ENCODE results near the gene LCN15.
A peak's percentile ranks its signal among the peaks of the same experiment; 100 is the strongest.
"Not testable (repeated sequence)": the region's sequence is repeated elsewhere in the genome, so short reads cannot be mapped to it uniquely, and the experiment has no call there.

LCN15 gene, protein sequence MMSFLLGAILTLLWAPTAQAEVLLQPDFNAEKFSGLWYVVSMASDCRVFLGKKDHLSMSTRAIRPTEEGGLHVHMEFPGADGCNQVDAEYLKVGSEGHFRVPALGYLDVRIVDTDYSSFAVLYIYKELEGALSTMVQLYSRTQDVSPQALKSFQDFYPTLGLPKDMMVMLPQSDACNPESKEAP
- 0 reads per million in 2 experiments for total RNA-seq

GRCh38 chr9:136764301-136764891 is at the start of gene LCN15:
TSS of gene LCN15 (minus strand) at chr9:136764518. CDS start at chr9:136764488, 30 bp downstream.
- no peak for DNase-seq (ENCODE audit: low read depth)

GRCh38 chr9:136808806-136809158 is 44.5 kb upstream of the LCN15 start:
- DNase-seq (ENCODE audit: low read depth) = no peak

- peak; percentile 34 for DNase-seq (ENCODE audit: low read depth)
These were observed 43.9 kb upstream of the LCN15 start for GRCh38 chr9:136808075-136808805.

DNA sequence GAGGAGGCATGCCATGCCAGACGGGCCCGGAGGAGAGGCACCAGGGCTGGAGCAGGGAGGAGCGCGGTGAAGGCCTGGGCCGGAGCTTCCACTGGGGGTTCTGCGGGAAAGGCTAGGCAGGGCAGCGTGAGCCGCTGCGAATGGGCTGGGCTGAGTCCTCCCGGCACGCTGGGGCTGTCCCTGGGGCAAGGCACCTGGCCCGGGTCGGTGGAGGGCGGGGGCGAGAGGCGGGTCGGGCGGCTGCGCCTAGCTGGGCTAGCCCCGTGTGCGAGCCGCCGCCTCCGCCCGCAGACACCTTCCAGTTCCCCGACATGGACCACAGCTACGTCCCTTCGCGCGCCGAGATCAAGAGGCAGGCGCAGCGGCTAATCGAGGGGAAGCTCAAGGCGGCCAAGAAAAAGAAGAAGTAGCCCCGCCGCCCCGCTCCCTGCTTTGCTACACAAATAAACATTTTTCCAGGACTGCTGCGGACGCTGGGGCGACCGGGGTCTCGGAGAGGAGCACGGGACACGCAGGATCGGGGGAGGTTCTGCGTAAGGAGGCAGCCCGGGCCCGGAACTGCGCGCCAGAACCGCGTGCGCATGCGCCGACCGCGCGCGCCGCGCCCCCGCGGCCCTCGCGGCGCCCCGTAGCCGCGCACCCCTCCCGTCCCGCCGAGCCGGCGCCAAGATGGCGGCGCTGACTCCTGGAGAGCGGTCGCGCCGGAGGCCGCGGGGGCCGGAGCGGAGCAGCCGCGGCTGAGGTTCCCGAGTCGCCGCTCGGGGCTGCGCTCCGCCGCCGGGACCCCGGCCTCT is 43.2 kb upstream of the LCN15 start, which contains the start of gene RABL6:
Gene RABL6 (plus strand): TSS at position 668 of the 794 bp plus-strand sequence. CDS start 249 bp downstream, outside the sequence.
- DNase-seq (ENCODE audit: low read depth) = peak; percentile 72

- no peak for DNase-seq (ENCODE audit: low read depth)
These were observed 42.4 kb upstream of the LCN15 start for GRCh38 chr9:136806631-136807201.

- DNase-seq (ENCODE audit: low read depth) = no peak
These were observed 41.7 kb upstream of the LCN15 start for GRCh38 chr9:136806067-136806466.

DNA sequence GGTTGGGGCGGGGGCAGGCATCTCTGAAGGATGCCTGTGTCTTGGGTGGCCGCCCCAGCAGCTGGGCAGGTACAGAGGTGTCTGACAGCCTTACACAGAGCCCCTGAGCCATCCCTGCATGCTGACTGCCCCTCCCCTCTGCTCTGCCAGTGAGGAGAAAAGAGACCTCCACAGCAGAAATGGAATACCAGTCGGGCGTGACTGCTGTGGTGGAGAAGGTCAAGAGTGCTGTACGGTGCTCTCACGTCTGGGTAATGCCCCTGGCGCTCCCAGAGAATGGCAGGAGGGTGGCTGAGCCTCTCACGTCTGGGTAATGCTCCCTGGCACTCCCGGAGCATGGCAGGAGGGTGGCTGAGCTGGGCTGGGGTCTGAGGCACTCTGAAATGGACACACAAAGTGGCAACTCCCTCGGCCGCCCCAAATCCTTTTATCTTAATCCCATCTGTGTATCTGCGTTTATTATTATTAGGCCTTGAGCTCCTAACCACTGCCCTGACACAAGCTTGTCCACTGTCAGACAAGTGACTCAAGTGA is 41.0 kb upstream of the LCN15 start:
- no peak for DNase-seq (ENCODE audit: low read depth)

- DNase-seq (ENCODE audit: low read depth) = no peak
These were observed 40.3 kb upstream of the LCN15 start for GRCh38 chr9:136804509-136805206.

DNA sequence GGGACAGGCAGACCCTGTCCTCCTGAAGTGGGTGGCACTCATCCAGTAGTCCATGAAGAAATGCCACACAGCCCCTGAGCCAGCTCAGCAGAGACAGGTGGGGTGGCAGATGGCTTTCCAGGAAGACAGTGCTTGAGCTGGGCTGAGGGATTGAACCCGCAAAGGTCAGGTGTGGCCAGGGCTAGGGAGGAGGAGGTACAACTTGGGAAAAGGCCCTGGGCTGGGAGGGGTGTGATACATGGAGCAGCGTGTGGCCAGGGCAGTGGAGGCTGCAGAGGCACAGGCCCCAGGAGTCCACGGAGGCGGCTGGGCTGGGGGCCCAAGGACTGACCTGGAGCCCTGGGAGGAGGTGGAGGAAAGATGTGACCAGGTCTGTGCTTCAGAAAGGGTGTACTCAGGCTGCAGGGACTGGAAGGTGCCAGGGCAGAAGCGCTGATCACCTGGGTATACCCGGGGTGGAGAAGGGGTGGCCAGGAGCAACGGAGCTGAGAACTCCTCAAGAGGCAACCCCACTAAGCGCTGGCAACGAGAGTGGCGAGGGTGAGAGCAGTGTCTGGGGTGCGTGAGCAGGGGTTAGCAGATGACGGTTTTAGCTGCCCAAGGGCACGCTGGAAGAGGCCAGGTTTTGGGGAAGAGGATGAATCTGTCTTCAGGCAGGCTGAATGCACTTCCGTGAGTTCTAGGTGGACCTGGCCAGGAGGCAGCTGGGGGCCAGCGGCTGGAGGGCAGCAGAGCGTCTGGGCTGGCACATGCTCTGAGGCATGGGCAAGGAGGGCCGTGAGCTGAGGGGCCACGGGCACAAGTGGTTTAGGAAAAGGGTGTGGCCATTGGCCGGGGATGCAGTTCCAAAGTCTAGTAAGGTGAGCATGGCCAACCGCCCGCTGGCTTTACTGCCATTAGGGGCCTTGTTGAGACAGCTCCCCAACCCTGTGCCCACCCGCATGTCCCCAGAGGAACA is 39.5 kb upstream of the LCN15 start:
- no peak for DNase-seq (ENCODE audit: low read depth)

DNA sequence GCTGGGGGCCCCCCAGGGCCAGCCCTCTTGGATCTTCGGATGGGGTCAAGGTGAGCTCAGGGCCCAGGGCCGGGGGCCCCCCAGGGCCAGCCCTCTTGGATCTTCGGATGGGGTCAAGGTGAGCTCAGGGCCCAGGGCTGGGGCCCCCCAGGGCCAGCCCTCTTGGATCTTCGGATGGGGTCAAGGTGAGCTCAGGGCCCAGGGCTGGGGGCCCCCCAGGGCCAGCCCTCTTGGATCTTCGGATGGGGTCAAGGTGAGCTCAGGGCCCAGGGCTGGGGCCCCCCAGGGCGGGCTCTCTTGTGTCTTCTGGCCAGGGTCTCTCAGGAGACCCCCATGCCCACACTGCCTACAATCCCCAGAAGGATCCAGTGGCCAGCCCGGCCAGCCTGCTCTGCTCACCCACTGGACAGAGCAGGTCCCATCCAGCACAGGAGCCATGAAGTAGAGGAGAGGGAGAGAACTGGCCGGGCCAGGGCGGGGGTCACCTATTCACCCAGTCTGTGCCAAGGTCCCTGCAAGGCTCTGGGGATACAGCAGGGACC is 38.8 kb upstream of the LCN15 start:
- not testable (repeated sequence) for DNase-seq (ENCODE audit: low read depth)

GRCh38 chr9:136802321-136802720 is 38.0 kb upstream of the LCN15 start:
- no peak for DNase-seq (ENCODE audit: low read depth)

GRCh38 chr9:136799854-136800657 is 35.7 kb upstream of the LCN15 start:
- peak; percentile 87 for DNase-seq (ENCODE audit: low read depth)

DNA sequence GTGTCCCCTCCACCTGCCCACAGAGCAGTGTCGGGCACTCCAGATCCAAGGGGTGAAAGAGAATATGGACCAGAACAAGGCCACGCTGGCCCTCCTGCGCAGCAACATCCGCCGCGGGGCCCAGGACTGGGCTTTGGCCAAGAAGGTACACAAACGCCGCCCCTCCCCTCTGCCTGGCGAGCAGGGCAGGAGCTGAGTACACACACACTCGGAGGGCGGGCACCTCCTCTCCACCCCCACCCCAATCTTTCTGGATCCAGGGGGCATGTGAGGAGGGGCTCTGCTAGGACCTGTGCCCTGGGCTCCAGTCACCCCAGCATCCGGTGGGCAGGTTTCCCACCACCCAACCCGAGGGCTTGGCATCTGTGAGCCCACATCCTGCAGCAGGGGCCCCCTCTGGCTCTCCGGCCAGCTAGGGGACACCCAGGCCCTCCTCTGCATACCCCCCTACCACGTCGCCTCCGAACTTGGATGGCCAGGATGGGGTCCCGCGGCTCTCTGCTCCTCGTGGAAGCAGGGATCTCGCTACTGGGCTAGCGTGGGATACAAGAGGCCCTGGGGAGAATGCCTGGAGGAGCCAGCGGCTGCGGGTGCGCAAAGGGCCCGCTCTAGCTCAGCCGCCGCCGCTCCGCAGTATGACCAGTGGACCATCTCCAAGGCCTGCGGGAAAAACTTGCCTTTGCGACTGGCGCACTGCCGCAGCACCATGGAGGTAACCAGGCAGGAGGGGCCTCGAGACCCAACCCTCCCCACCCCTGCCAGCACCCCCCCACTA is 34.9 kb upstream of the LCN15 start:
- no peak for DNase-seq (ENCODE audit: low read depth)

DNA sequence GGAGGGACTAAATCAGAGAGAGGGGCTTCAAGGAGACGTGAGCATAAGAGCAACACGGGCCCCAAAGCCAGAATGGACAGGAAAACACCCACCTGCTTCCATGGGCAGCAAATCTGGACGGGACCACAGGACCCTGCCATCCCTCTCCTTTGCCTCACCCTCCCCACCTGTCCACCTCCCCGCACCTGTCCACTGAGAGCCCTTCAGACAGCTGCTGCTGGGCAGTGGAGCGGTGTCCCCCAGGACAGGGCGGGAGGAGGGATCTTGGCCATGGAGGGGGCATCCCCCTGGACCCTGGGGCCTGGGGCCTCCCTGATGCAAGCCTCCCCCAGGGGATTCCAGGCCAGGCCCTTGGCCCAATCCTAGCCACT is 34.4 kb upstream of the LCN15 start:
- DNase-seq (ENCODE audit: low read depth) = no peak

- DNase-seq (ENCODE audit: low read depth) = not testable (repeated sequence)
These were observed 32.5 kb upstream of the LCN15 start for GRCh38 chr9:136796775-136797347.

DNA sequence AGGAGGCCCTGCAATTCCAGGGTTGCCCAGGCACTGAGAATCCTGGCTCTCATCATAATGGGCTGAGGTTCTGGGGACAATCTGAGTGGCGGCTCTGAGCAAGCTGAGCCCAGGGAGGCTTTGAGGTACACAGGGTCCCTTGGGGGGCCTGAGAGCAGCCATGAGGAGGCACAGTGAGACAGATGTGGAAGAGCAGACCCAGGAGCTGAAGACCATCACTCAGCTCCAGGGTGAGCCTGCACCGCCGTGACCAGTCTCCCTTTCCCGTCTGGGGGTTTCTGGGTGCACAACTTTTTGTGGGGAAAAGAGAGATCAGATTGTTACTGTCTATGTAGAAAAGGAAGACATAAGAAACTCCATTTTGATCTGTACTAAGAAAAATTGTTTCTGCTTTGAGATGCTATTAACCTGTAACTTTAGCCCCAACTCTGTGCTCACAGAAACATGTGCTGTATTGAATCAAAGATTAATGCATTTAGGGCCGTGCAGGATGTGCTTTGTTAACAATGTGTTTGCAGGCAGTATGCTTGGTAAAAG is 32.0 kb upstream of the LCN15 start, which contains the start of gene CCDC183:
Gene CCDC183 (plus strand): TSS at position 101 of the 537 bp plus-strand sequence. CDS start 60 bp downstream, at position 161.
- no peak for DNase-seq (ENCODE audit: low read depth)

DNA sequence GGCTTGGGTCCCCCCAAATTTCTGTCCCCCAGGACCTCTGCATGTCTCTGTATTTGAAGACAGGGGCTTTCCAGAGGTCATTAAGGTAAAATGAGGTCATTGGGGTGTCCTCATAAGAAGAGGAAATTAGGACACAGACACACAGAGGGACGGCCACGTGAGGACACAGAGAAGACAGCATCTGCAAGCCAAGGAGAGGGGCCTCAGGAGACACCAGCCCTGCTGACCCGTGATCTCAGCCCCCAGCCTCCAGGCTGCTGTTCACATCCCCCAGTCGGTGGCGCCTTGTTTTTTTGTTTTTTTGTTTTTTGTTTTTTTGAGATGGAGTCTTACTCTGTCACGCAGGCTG is 30.7 kb upstream of the LCN15 start:
- DNase-seq (ENCODE audit: low read depth) = no peak

Measured in T follicular helper cell (primary cell).